Activated CD4-positive, alpha-beta T cell treated with anti-CD3 and anti-CD28 coated beads for 36 hours (primary cell): Measurements from ENCODE around the gene DLGAP1. TPM values are rescaled to one million over a fixed set of nuclear protein-coding genes. Genes with fewer than 3 reads are reported as not detected.

Source experiments
- ATAC-seq: fragments of 200-7000 bp; cut with Tn5 transposase; one replicate; pipeline ENCODE4 v1.10.0; 2021; ENCODE audit warnings: mild to moderate bottlenecking, moderate library complexity
- CTCF ChIA-PET: fragments of 350-600 bp; sonication (Branson Sonifier 250); formaldehyde crosslinking; loops from one replicate; lab custom pipeline; 2021; ENCODE audit warnings: antibody characterized with exemption; lab: Charles Lee
- POLR2A ChIA-PET: fragments of 350-600 bp; sonication (Branson Sonifier 250); formaldehyde crosslinking; loops from one replicate; lab custom pipeline; 2021; ENCODE audit warnings: antibody characterized with exemption, inconsistent platforms; lab: Charles Lee
- DNase-seq: peaks from one replicate; pipeline ENCODE4 v3.0.0-alpha.2; 2020
- H3K27ac Mint-ChIP-seq: one replicate; pipeline ENCODE4 v1.8.0; 2021; ENCODE audit warnings: mixed read lengths
- H3K27me3 Mint-ChIP-seq: one replicate; pipeline ENCODE4 v1.8.0; 2021; ENCODE audit warnings: mixed read lengths
- H3K36me3 Mint-ChIP-seq: one replicate; pipeline ENCODE4 v1.8.0; 2021; ENCODE audit warnings: low read depth, mixed read lengths
- H3K4me1 Mint-ChIP-seq: one replicate; pipeline ENCODE4 v1.8.0; 2021; ENCODE audit warnings: mixed read lengths
- H3K4me3 Mint-ChIP-seq: one replicate; pipeline ENCODE4 v1.8.0; 2021; ENCODE audit warnings: mild to moderate bottlenecking, moderate library complexity, mixed read lengths
- H3K9me3 Mint-ChIP-seq: one replicate; pipeline ENCODE4 v1.8.0; 2021; ENCODE audit warnings: low read depth, mixed read lengths
- intact Hi-C, 2 experiments: fragments of 100-400 bp; cut with DNase I in 1 of 2; cut with micrococcal nuclease in 1 of 2; formaldehyde crosslinking; loops; one replicate each; pipeline versions ENCODE4 v1.14.2 to v1.15.1; 2022 to 2024; cut with DNase I, micrococcal nuclease
- total RNA-seq, 2 experiments: library from RNA; stranded (reverse); gene quantifications; one replicate each; pipeline ENCODE4 v1.2.3, GENCODE V29; 2021

DLGAP1 gene
- total RNA-seq, 2 experiments from 2014 or later = 0.14 TPM; not detected in 1

- Mint-ChIP-seq H3K27me3 (no peaks in the 10 kb centered on the region), H3K4me3 (no peak overlapping the region), H3K36me3 (no peaks in the 10 kb centered on the region), H3K4me1 (peaks cover 5% of the 10 kb centered on the region), H3K27ac (no peak overlapping the region), H3K9me3 (no peaks in the 10 kb centered on the region)
- ChIA-PET CTCF (interaction anchor here (0.7 to 2.6 kb wide), 8 partner anchors 8 to 280 kb away, joined by 3 to 12 read pairs (median 4); no protein-coding TSS in a partner anchor), POLR2A (no interaction called here)
- DNase-seq (no peak), ATAC-seq (no peak)
- intact Hi-C loops = no loop called here
Measured at GRCh38 chr18:3577281-3577855, 877.7 kb downstream of the DLGAP1 start.

- no peak overlapping the region for H3K27ac Mint-ChIP-seq
- intact Hi-C loops = no loop called here
- ATAC-seq (no peak), DNase-seq (no peak)
- H3K4me3 Mint-ChIP-seq = no peak overlapping the region
- H3K36me3 Mint-ChIP-seq = no peaks in the 10 kb centered on the region
- ChIA-PET CTCF (no interaction called here), POLR2A (no interaction called here)
- H3K4me1 Mint-ChIP-seq = no peaks in the 10 kb centered on the region
- no peaks in the 10 kb centered on the region for H3K9me3 Mint-ChIP-seq
- H3K27me3 Mint-ChIP-seq = no peaks in the 10 kb centered on the region
Measured at GRCh38 chr18:3572761-3573160, 882.3 kb downstream of the DLGAP1 start.

- peaks cover 5% of the 10 kb centered on the region for H3K36me3 Mint-ChIP-seq
- ATAC-seq (no peak), DNase-seq (no peak)
- no peaks in the 10 kb centered on the region for H3K4me1 Mint-ChIP-seq
- H3K4me3 Mint-ChIP-seq = no peak overlapping the region
- peaks cover 9% of the 10 kb centered on the region for H3K9me3 Mint-ChIP-seq
- intact Hi-C loops = no loop called here
- CTCF ChIA-PET = no interaction called here
- POLR2A ChIA-PET = no interaction called here
- no peak overlapping the region for H3K27ac Mint-ChIP-seq
- no peaks in the 10 kb centered on the region for H3K27me3 Mint-ChIP-seq
Measured at GRCh38 chr18:3566851-3567250, 888.3 kb downstream of the DLGAP1 start.

- Mint-ChIP-seq H3K4me1 (no peaks in the 10 kb centered on the region), H3K27me3 (no peaks in the 10 kb centered on the region), H3K9me3 (peaks cover 11% of the 10 kb centered on the region), H3K4me3 (no peak overlapping the region), H3K27ac (no peak overlapping the region), H3K36me3 (peaks cover 5% of the 10 kb centered on the region)
- ChIA-PET CTCF (no interaction called here), POLR2A (interaction anchor here (1.0 kb wide), 1 partner anchor 25 kb away, joined by 7 read pairs; no protein-coding TSS in a partner anchor)
- intact Hi-C loops = no loop called here
- DNase-seq = no peak
- no peak for ATAC-seq
Measured at GRCh38 chr18:3560755-3561154, 894.4 kb downstream of the DLGAP1 start.

GRCh38 chr18:3554811-3555427 lies 900.2 kb downstream of the DLGAP1 start:
- H3K4me1 Mint-ChIP-seq = no peaks in the 10 kb centered on the region
- H3K9me3 Mint-ChIP-seq = no peaks in the 10 kb centered on the region
- intact Hi-C loops = no loop called here
- no peak overlapping the region for H3K4me3 Mint-ChIP-seq
- H3K27me3 Mint-ChIP-seq = no peaks in the 10 kb centered on the region
- ATAC-seq (no peak), DNase-seq (no peak)
- no peaks in the 10 kb centered on the region for H3K36me3 Mint-ChIP-seq
- no peak overlapping the region for H3K27ac Mint-ChIP-seq
- CTCF ChIA-PET = interaction anchor here (1.2 kb wide), 1 partner anchor 110 kb away, joined by 3 read pairs; no protein-coding TSS in a partner anchor
- POLR2A ChIA-PET = interaction anchor here (0.6 kb wide), 1 partner anchor 45 kb away, joined by 3 read pairs; no protein-coding TSS in a partner anchor

- intact Hi-C loops = no loop called here
- H3K9me3 Mint-ChIP-seq = no peaks in the 10 kb centered on the region
- H3K4me1 Mint-ChIP-seq = no peaks in the 10 kb centered on the region
- DNase-seq (no peak), ATAC-seq (no peak)
- ChIA-PET CTCF (interaction anchor here (1.2 kb wide), 1 partner anchor 111 kb away, joined by 3 read pairs; no protein-coding TSS in a partner anchor), POLR2A (interaction anchor here (0.6 kb wide), 1 partner anchor 44 kb away, joined by 3 read pairs; no protein-coding TSS in a partner anchor)
- H3K4me3 Mint-ChIP-seq = no peak overlapping the region
- no peak overlapping the region for H3K27ac Mint-ChIP-seq
- H3K27me3 Mint-ChIP-seq = no peaks in the 10 kb centered on the region
- H3K36me3 Mint-ChIP-seq = no peaks in the 10 kb centered on the region
Measured at GRCh38 chr18:3554091-3554601, 901.0 kb downstream of the DLGAP1 start.

- H3K4me3 Mint-ChIP-seq = no peak overlapping the region
- ChIA-PET POLR2A (no interaction called here), CTCF (interaction anchor here (1.5 kb wide), 1 partner anchor 33 kb away, joined by 3 read pairs; no protein-coding TSS in a partner anchor)
- no peaks in the 10 kb centered on the region for H3K36me3 Mint-ChIP-seq
- intact Hi-C loops = no loop called here
- DNase-seq = no peak
- no peaks in the 10 kb centered on the region for H3K9me3 Mint-ChIP-seq
- no peak overlapping the region for H3K27ac Mint-ChIP-seq
- ATAC-seq = no peak
- H3K27me3 Mint-ChIP-seq = no peaks in the 10 kb centered on the region
- H3K4me1 Mint-ChIP-seq = no peaks in the 10 kb centered on the region
Measured at GRCh38 chr18:3552305-3552704, 902.8 kb downstream of the DLGAP1 start.

- POLR2A ChIA-PET = interaction anchor here (0.7 kb wide), 1 partner anchor 10 kb away, joined by 4 read pairs; no protein-coding TSS in a partner anchor
- Mint-ChIP-seq H3K4me3 (no peak overlapping the region), H3K27ac (no peak overlapping the region), H3K9me3 (no peaks in the 10 kb centered on the region), H3K27me3 (no peaks in the 10 kb centered on the region), H3K4me1 (no peaks in the 10 kb centered on the region), H3K36me3 (no peaks in the 10 kb centered on the region)
- ATAC-seq (no peak), DNase-seq (no peak)
- CTCF ChIA-PET = interaction anchor here (0.7 to 1.1 kb wide), 3 partner anchors 10 to 351 kb away, joined by 3 read pairs; no protein-coding TSS in a partner anchor
- intact Hi-C loops = no loop called here
Measured at GRCh38 chr18:3547891-3548615, 907.1 kb downstream of the DLGAP1 start.

- no peak for ATAC-seq
- peaks cover 18% of the 10 kb centered on the region for H3K4me1 Mint-ChIP-seq
- H3K4me3 Mint-ChIP-seq = no peak overlapping the region
- H3K36me3 Mint-ChIP-seq = no peaks in the 10 kb centered on the region
- POLR2A ChIA-PET = interaction anchor here (0.7 kb wide), 1 partner anchor 14 kb away, joined by 3 read pairs; no protein-coding TSS in a partner anchor
- CTCF ChIA-PET = interaction anchor here (0.6 to 1.6 kb wide), 4 partner anchors 39 to 250 kb away, joined by 3 to 8 read pairs (median 4); no protein-coding TSS in a partner anchor
- intact Hi-C loops = no loop called here
- no peak overlapping the region for H3K27ac Mint-ChIP-seq
- H3K27me3 Mint-ChIP-seq = no peaks in the 10 kb centered on the region
- no peak for DNase-seq
- no peaks in the 10 kb centered on the region for H3K9me3 Mint-ChIP-seq
Measured at GRCh38 chr18:3546106-3546505, 909.0 kb downstream of the DLGAP1 start.

- Mint-ChIP-seq H3K27ac (no peak overlapping the region), H3K4me1 (peaks cover 26% of the 10 kb centered on the region), H3K36me3 (no peaks in the 10 kb centered on the region), H3K9me3 (no peaks in the 10 kb centered on the region), H3K4me3 (no peak overlapping the region), H3K27me3 (no peaks in the 10 kb centered on the region)
- ChIA-PET CTCF (no interaction called here), POLR2A (no interaction called here)
- no peak for ATAC-seq
- intact Hi-C loops = loop anchor here in 1 of 2 experiments (5.0 kb wide), 1 partner anchor 92 kb away; the partner anchor contains the start of gene TGIF1
- no peak for DNase-seq
Measured at GRCh38 chr18:3544537-3544936, 910.6 kb downstream of the DLGAP1 start.
